NCI-H146 (cell line): Measurements from ENCODE around the gene MLXIP.
"Not testable (repeated sequence)": the region's sequence is repeated elsewhere in the genome, so short reads cannot be mapped to it uniquely, and the experiment has no call there.

Experiments used
- DNase-seq: peaks from one replicate; lab custom pipeline; 2025; lab: John Stamatoyannopoulos, UW

MLXIP gene

DNA sequence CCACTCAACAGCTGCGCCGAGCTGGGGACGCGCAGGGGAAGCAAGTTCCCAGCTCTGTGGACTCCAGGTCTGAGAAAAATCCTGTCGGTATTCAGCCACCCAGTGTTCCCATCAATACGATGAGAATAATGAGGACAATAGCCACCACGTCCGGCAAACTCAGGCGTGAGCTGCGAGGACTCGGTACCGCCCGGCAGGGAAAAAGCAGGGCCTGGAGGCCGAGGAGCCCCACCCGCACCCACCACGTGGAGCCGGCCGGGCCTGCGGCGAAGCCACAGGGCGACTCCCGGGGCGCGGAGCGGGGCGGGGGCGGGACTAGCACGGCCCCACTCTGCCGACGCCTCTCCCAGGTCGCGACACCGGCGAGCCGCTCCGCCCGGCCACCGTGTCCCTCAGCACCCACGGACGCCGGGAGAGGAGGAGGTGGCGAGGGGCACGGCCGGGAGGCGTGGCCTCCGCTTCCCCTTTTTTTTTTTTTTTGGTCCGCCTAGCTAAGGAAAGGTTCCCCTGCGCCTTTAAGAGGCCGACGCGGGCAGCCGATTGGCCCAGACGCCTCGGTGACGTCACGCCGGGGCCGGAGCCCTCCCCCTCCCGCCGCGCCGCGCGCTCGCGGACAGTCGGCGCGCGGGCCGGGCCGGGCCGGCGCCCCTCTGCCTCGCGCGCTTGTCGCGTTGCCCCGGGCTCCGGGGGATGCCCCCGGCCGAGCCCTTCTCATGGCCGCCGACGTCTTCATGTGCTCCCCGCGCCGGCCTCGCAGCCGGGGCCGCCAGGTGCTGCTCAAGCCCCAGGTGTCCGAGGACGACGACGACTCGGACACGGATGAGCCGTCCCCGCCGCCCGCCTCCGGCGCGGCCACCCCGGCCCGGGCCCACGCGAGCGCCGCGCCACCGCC is at the start of gene MLXIP:
Gene MLXIP, plus strand, starts transcription at position 616 of the 892 bp plus-strand sequence. Its CDS starts 98 bp downstream, at position 714.
- DNase-seq = peak; percentile 95

DNA sequence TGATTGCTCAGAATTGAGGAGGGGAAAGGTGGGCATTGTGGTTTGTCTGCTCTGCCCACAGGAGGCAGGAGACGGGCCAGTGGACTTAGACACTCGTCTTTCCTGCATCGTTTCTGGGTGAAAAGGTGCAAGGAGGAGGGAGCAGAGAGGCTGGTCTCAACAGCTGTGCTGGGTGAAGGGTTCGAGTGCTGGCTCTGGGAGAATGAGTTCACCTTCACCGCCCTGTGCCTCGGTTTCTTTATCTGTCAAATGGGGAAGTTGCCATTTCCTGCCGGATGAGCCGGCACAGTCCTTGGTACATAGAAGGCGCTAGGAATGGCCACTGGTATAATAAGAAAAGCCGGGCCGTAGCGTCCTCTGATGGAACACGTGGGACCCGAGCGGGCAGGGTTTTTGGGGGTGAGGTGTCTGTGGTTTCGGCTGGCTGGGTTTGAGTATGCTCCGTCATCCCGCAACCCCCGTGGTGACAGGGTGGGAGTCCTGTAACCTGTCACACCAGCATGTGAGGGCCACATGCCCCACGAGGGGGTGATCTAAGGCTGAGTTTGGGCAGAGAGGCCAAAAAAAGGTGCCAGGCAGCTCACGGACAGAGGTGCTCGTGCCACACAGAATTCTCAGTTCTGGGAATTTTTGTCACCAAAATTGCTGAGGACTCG is 49.5 kb upstream of the MLXIP start:
- no peak for DNase-seq

DNA sequence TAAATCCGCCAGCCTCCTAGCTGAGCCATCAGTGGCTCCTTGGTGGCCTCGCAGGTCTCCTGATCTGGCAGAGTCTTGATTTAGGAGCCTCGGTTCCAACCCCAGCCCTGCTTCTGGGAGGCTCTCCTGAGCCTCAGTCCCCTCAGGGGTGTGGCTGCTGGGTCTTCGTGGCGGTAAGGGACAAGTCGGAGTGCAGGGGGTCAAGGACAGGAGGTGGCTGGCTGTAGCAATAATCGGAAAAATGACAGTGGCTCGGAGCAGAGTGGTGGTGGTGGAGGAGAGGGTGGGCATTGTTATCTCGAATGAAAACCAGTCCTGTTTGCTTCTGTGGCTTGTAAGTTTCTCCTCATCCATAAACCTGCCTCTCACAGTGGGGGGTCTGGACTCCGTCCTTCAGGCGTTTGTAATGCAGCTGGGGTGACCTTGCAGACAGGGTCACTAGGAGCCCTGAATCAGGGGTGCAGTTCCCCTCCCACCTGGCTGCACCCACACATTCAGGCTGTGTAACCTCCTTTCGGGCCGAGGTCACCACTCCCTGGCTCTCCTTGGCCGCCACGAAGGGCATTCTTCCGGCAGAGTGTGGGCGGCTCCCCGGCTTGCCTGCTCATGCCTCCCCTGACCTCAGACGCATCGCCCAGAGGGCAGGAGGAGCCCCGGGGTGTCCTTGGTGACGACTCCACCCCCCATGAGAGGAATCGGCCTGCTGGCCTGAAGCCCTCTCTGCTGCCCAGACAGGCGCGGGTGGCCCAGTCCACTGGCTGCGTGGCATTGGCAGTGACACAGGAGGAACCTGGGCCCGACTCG is 48.7 kb upstream of the MLXIP start:
- no peak for DNase-seq

DNA sequence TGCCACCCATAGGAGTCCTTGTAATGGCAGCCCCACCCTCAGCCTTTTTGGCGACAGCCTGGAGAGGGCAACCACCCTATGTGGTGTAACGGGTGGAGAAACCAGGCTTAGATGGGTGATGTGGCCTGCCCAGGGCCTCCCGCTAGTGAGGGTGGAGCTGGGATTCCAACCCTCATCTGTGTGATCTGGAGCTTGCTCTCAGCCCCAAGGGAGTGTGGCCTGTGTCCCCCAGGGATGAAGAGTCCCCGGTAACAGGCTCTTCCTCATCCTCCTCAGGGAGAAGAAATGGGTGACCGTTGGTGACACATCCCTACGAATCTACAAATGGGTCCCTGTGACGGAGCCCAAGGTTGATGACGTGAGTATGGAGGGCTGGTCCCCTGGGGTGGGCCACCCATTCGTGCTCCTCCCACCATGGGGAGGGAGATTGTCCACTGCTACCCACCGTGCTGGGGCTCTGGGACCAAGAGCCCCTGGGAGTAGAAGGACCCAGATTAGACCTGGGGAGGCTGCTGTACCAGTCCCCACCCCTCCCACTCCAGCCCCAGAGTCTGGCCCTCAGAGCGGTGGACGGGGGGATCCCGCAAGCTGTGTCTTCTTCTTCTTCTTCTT is 48.0 kb upstream of the MLXIP start:
- no peak for DNase-seq

- DNase-seq = no peak
Observed at GRCh38 chr12:122031342-122032216, 47.0 kb upstream of the MLXIP start.

DNA sequence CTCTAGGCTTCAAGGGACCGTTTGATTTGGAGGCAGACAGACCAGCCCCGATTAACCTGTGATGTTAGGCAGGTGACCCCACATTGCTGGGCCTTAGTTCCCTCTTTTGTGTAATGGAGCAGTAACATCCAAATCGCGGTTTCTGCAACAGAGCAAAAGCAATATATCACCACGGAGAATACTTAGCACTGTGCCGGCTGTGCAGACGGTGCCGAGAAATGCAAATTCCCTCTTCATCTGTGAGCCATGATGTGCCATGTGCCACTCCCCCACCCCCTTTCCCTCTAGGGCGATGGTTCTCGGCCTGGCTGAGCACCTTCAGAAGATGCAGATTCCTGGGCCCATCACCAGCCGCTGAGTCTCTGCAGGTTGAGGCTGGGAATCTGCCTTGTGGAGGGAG is 46.0 kb upstream of the MLXIP start:
- DNase-seq = no peak

DNA sequence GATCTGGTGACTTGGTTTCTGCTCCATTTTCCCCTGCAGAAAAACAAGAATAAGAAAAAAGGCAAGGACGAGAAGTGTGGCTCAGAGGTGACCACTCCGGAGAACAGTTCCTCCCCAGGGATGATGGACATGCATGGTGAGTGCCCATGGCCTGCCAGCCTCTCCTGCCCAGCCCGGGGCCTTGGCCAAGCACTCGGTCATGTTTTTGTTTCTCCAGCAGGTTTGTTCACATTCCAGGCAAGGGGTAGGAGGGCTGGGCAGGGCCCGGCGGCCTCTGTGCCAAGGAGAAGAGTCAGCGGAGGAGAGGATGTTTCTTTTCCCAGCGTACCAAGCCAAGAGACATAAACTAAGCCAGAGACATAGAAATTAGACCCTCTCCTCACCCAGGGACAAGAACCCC is 43.3 kb upstream of the MLXIP start:
- DNase-seq = no peak

- DNase-seq = no peak
Observed at GRCh38 chr12:122036153-122036552, 42.4 kb upstream of the MLXIP start.

DNA sequence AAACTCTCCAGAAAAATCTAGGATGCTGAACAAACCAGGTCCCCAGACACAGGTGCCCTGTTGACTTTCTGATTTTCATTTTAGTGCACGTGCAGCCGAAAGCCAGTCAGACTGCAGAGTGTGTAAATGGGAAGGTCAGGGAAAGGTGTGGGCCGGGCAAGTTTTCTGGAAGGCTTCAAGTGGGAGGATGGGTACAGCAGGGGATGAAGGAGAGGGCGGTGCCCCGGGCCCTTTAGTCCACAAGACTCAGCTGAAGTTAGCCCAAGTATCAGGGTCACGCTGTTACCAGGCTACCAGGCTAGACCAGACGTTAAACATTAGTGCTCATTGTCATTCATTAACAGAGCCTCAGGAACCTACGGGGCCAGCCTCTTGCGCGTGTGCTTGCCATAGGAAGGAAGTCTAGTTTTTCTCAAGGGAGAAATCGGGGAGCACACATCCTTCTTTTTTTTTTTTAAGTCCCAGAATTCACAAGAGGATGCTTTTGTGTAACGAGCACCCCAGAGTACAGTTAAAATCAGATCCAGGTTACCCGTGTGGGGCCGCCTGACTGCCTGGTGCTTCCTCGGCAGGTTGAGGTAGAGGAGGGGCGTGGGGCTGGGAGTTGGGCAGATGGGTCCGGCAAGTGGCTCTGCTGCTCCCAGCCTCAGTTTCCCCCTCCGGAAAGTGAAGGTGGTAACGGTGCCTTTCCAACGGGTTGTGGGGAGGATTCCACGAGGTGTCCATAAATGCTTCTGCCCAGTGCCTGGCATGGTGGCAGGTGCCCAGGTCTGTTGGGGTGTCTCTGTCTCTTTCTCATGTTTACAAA is 37.8 kb upstream of the MLXIP start:
- DNase-seq = no peak

GRCh38 chr12:122041458-122041857 is 37.1 kb upstream of the MLXIP start:
- DNase-seq = not testable (repeated sequence)

DNA sequence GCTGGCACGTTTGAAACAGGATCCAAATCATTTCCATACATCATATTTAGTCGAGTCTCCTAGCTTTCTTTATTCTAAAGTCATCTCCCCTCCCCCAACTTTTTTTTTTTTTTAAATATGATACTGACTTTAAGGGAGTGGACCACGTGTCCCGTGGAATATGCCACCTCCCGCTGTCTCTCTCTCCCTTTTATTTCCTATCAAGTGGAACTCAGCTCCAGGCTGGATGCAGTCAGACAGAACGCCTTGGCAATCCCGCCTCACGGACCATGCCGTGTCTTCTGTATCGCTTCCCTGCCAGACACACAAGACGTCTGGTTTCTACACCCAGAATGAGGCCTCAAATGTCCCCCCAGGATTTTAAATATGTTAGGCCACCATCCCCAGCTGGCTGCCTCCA is 35.6 kb upstream of the MLXIP start:
- no peak for DNase-seq

DNA sequence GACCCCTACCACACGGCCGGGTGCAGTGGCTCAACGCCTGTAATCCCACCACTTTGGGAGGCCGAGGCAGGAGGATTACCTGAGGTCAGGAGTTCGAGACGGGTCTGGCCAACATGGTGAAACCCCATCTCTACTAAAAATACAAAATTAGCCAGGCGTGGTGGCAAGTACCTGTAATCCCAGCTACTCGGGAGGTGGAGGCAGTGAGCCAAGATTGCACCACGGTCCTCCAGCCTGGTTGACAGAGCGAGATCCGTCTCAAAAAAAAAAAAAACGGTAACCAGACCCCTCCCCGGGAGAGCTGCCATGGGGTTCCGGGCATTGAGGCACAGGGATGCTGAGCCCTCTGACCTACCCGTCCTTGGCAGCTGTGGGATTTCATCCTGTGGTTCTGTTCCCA is 35.1 kb upstream of the MLXIP start:
- no peak for DNase-seq

DNA sequence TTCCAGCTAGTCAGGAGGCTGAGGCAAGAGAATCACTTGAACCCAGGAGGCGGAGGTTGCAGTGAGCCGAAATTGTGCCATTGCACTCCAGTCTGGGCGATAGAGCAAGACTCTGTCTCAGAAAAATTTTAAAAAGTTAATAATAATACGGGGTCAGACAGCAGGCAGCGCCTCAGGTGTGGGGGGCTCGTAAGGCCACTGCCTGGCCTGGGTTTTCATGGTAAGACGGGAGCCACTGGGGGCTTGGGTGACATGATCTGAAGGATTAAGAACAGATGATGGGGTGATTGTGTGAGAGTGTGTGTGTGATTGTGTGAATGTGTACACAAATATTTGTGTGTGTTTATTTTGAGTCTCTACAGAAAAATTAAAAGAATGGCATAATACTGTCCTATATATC is 33.3 kb upstream of the MLXIP start:
- DNase-seq = no peak

- no peak for DNase-seq
Observed at GRCh38 chr12:122046145-122046544, 32.4 kb upstream of the MLXIP start.

GRCh38 chr12:122048151-122048550 is 30.4 kb upstream of the MLXIP start:
- DNase-seq = no peak

GRCh38 chr12:122049827-122050226 is 28.7 kb upstream of the MLXIP start:
- DNase-seq = no peak

DNA sequence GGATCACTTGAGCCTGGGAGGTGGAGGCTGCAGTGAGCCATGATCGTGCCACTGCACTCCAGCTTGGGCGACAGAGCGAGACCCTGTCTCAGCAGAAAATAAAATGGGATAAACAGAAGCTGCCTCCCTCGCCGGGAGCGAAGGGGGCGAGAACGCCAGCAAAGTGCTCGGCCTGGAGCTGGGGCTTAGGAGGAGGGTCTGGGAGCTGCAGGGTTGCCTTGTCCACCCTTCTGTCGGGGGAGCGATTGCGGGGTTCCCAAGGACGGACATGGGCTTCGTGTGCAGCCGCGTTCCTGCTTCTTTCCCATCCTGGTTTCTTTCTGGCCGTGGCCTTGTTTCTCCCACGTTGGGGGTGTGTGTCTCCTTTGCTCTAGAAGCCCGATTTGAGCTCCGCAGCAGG is 27.9 kb upstream of the MLXIP start:
- DNase-seq = no peak

GRCh38 chr12:122051231-122051876 is 27.2 kb upstream of the MLXIP start:
- no peak for DNase-seq

- no peak for DNase-seq
Observed at GRCh38 chr12:122052285-122052684, 26.3 kb upstream of the MLXIP start.
